ELF-1 (cell line): Measurements from ENCODE around the gene KCTD16.

Experiments
- DNase-seq: peaks from one replicate; pipeline ENCODE4 v3.0.0-alpha.2; 2016; ENCODE audit warnings: low read depth, low spot score

The KCTD16 gene

GRCh38 chr5:144403817-144404420, 233.2 kb downstream of the KCTD16 start:
- no peak for DNase-seq

DNA sequence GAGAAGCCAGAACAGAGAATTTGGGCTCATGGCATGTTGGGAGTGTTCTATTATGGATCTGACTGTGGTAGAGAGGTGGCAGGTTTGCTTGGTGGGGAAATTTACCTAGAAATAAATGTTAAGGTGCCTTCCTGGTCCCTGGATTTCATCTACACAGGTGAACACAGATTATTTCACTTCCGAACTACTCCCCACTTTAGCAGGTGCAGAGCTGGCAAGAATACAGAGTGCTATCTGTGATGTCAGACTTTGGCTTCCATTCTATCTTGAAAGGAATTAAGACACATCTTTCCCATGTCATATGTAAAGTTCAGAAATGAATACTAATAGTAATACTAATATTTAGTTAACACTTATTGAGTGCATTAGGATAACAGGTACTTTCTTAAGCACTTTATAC, 234.0 kb downstream of the KCTD16 start:
- no peak for DNase-seq

DNA sequence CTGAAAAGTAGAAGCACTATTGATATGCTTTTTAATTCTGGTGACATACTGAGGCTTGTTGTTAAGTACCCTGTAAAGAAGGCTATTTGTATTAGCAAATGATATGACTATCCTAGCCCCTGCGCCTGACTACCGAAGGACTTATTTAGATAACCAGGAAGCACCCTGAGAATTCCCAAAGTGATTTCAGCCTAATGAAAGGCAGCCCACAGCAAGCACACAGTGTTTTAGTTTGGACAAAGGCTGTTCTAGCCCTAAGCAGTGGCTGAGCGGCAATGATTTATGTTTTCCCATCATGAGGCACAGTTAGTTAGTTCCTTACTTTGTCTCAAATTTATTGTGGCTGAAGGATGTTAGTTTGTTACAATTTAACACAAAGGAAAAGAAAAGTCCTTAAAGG, 235.3 kb downstream of the KCTD16 start:
- no peak for DNase-seq

DNA sequence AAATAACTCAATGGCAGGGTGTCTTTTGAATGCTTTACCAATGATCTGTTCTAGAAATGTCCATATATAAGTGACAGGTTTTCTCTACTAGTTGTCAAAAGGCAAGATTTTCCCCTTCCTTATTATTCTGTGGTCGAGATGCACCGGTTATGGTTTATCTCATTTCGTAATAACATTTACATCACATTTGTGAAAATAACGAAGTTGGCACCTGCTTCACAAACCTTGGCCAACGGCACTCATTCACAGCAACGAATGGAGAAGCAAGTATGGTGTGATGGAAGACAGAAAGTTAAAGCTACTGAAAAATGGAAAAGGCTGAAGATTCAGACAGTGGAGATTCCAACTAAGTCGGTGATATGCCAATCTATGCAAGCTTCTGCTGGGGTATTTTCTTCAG, 235.8 kb downstream of the KCTD16 start:
- no peak for DNase-seq

DNA sequence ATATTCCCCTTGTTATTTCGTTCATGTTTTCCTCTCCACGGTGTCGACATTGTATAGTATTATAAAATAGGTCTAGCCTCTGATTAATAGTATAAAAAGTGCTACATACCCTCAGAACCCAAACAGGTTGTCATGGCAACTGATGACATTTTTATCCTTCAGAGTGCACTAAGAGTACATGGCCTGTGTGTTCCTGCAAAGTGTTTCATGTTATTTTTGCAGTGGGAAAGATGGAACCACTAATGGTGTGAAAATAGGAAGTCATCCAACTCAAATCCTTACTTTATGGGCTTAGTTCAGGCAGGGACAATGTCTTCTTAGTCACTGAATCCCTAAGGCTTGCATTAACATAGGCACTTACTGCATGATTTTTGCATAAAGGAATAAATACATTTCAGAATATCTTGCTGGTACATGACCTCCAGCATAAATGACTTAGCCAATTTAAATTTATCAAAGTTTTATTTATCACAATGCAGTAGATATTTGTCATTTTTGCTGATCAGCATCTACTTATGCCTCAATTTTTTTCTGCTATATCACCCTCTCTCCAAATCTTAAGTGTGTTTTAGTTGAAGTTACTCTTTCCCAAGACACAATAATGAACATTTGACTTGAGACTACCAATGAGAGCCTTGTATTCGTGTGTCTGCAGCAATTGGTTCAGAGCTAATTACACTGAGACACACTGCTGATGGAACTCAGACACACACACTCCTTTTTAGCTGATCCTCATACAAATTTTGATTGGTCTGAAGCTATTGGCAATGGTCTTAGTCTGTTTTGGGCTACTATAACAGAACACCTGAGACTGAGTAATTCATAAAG, 243.7 kb downstream of the KCTD16 start:
- no peak for DNase-seq

- DNase-seq: no peak
Observed at GRCh38 chr5:144416196-144416595, 245.5 kb downstream of the KCTD16 start.

- no peak for DNase-seq
Observed at GRCh38 chr5:144418719-144419118, 248.0 kb downstream of the KCTD16 start.

DNA sequence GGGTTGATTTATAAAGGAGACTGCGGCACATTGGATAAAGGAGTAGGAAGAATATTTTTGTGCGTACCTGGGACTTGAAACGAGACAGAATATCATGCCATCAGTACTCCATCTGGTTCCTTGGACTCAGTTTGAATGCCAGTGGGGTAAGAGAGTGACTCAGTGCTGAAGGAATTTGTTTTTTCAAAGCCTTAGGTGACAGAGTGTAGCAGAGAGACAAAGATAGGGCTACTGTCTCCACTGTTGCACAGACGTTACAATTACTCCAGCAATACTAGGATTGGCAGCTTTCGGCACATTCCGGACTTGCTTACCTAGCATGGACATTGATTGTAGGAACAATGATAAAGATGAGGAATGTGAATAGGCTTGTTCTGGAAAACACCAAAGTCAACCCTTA, 250.7 kb downstream of the KCTD16 start:
- DNase-seq: peak; percentile 37

DNA sequence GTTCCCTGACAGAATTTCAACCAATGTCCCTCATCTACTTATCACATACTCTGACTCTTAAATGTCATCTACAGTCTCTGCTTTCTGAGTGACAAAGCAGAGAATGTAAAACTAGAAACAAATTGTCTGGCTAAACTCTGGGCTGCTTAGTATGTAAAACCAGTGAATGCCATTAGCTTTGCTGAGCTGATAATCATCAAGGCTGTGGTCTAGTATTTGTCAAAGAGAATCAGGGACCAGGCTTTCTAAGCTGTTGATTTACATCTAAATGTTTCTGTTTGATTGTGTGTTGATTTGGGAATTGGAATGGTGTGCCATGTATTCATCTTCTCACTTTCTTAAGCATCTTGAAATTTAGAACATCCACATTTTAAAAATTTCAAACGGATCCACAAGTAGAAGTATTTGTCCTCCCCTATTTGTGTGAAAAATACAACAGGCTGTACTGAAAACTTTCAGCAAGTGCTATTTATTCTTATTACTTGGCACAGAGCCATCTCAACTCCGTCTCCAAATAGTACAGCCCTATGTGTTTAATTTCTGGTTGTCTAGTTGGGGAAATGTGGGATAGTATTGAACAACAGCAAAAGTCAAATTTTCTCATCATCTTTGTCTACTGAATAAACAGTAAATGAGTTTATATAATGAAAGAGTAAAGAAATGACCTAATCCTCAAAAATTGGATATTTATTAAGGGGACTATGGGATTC, 251.5 kb downstream of the KCTD16 start:
- no peak for DNase-seq

GRCh38 chr5:144427866-144428265, 257.2 kb downstream of the KCTD16 start:
- no peak for DNase-seq

GRCh38 chr5:144428326-144428725, 257.7 kb downstream of the KCTD16 start:
- no peak for DNase-seq

- no peak for DNase-seq
Observed at GRCh38 chr5:144429405-144429804, 258.7 kb downstream of the KCTD16 start.

GRCh38 chr5:144429905-144430304, 259.2 kb downstream of the KCTD16 start:
- no peak for DNase-seq

GRCh38 chr5:144433140-144433822, 262.6 kb downstream of the KCTD16 start:
- no peak for DNase-seq

DNA sequence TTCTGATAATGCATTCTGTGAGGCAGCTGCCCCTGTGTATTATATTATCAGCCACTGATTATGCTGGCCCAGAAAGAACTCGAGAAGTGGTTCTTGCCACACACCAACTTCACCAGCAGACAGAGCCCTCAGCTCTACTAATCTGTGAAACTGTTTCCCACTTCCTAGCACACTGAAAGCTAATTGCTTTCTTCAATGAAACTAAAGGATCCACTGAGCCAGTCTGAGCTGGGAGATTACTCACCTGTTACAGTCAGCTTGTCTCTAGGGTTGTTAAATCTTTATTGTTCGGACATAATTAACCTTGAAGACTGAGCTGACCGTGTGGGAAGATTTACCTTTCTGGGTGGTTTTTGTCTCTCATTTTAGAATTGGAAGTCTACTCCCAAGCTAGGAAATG, 263.2 kb downstream of the KCTD16 start:
- no peak for DNase-seq

DNA sequence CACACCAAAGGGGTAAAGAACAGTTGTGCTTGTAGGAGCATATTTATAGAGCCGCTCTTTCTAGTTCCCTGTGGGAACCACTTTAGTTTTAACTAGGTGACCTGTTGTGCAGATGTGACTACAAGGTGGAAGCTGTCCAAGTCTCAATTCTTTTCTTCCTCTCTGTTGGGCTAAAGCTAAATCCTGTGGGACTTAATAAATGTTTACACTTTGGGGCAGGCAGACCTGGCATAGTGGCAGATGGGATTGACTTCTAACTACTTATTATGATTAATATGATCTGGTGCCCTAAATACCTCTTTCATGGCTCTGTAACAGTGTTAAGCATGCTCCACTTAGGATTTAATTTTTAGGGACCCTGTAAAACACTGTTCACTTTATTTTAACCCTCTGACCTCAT, 265.3 kb downstream of the KCTD16 start:
- no peak for DNase-seq

- DNase-seq: no peak
Observed at GRCh38 chr5:144438237-144438636, 267.6 kb downstream of the KCTD16 start.

DNA sequence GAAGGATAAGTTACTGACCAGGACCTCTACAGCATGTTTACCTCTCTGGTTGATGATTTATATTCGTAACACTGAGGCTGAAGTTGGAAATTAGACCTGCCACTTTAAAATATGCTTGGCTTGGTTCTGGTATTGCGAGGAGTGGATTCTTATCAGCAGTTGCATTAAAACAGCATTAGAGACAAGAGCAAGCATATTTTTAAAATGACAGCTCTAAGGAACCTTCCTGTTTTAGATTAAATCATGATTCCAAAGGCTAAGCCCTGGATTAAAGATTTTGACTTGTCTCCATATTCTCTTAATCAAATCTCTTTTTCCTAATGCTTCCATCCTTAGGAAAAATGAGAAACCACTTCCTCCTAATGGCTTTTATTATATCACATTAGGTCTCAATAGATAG, 277.8 kb downstream of the KCTD16 start:
- DNase-seq: no peak

DNA sequence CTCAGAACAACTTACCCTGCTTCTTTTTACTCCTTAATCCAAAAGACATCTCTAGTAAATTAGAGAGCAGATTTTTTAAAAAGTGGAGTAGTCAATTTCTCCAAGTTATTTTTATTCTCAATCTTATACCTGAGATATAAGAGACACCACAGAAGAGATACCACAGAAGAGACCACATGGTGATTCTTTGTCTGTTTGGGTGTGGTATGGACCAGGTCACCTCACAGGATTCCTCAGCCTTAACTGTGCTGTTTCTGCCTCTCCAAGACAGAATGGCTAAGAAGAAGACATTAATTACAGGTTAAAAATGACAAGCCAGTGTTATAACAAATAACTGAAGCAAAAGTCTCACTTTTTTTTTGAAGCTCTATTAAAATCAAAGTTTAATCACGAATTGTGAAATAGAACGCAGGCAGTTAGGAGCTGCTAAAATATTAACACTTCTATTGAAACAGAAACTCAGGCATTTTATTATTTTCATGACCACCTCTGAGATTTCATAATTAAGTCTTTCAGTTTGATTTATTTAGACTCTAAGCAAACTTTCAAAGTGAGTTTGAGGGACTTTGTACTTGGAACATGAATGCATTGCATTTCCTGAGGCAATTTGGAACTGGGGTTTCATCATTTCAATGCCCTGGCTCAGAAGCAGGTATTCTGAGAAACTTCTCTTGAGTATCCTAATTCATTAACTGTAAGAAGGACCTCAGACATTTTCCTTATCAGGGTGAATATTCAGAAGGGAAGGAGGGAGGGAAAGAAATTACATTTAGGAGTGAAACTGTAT, 280.7 kb downstream of the KCTD16 start:
- DNase-seq: no peak

DNA sequence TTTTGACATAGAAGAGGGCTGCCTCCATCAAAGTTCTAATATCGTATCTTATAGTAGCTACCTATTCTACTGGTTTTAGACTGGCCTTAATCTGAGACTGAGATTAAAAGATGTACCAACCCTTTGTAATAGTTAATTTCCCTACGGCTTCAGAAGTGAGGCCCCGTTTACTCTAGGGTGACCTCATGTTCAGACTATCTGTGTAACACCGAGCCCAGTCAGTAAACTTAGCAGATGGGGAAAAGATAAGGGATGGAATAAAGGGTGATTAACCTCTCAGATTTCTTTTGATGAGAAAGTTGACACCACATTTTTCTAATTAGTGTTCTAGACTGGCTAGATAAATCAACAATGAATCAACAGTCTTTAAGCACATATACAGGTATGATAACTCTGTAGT, 283.1 kb downstream of the KCTD16 start:
- no peak for DNase-seq

DNA sequence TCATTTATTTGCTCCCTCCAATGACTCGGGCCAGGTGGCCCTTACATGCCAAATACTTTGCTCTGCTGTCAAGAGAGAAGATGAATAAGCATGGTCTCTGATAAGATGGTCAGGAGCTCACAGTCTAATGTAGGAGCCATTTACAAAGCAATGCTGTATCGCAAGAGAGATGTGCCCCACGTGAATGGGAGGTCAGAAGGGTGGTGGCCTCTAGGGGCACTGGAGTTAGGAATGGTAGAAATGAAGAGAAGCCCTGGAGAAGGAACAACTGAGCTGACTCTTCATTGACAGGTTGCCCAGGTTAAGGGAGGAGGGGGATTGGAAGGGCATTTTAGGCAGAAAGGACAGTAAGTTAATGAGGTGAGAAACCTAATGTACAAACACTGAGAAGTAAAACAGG, 286.5 kb downstream of the KCTD16 start:
- DNase-seq: no peak
